WTC11 (cell line): Measurements from ENCODE around the gene MOB3C. TPM values are rescaled to one million over a fixed set of nuclear protein-coding genes. Genes with fewer than 3 reads are reported as not detected.

ENCODE experiments used
- ATAC-seq: fragments of 200-7000 bp; cut with Tn5 transposase; 2 replicates; pipeline ENCODE4 v1.10.0; 2021; ENCODE audit warnings: mild to moderate bottlenecking, moderate library complexity
- CTCF ChIA-PET: fragments of 300-600 bp; sonication (Branson Sonifier 250); formaldehyde crosslinking; loops from one replicate; lab custom pipeline; 2021; ENCODE audit warnings: antibody characterized with exemption; lab: Charles Lee
- POLR2A ChIA-PET: fragments of 350-600 bp; sonication (Branson Sonifier 250); formaldehyde crosslinking; loops from one replicate; lab custom pipeline; 2021; ENCODE audit warnings: antibody characterized with exemption; lab: Charles Lee
- DNase-seq: peaks from one replicate; pipeline ENCODE4 v3.0.0; 2021; ENCODE audit warnings: low spot score
- H3K27ac Mint-ChIP-seq: 2 replicates; pipeline ENCODE4 v1.8.0; 2021; ENCODE audit warnings: mixed read lengths
- H3K27me3 Mint-ChIP-seq: 2 replicates; pipeline ENCODE4 v1.8.0; 2021; ENCODE audit warnings: low read depth, mild to moderate bottlenecking, moderate library complexity, mixed read lengths
- H3K36me3 Mint-ChIP-seq: 2 replicates; pipeline ENCODE4 v1.8.0; 2021; ENCODE audit warnings: mixed read lengths
- H3K4me1 Mint-ChIP-seq: 2 replicates; pipeline ENCODE4 v1.8.0; 2022; ENCODE audit warnings: mixed read lengths
- H3K4me3 Mint-ChIP-seq: 2 replicates; pipeline ENCODE4 v1.8.0; 2021; ENCODE audit warnings: mild to moderate bottlenecking, moderate library complexity, mixed read lengths
- H3K9me3 Mint-ChIP-seq: 2 replicates; pipeline ENCODE4 v1.8.0; 2021; ENCODE audit warnings: mixed read lengths
- CBFB ChIP-seq: sonication (generic); formaldehyde crosslinking; IDR thresholded peaks from 2 replicates; pipeline ENCODE4 v1.8.1; 2022; ENCODE audit warnings: mild to moderate bottlenecking, low read depth, missing genetic modification reagents
- FOXK1 ChIP-seq: sonication (generic); formaldehyde crosslinking; IDR thresholded peaks from 2 replicates; pipeline ENCODE4 v1.8.0; 2022; ENCODE audit warnings: mild to moderate bottlenecking, moderate library complexity, missing genetic modification reagents
- GABPB1 ChIP-seq: sonication (generic); formaldehyde crosslinking; IDR thresholded peaks from 2 replicates; pipeline ENCODE4 v1.8.1; 2023; ENCODE audit warnings: mild to moderate bottlenecking, missing genetic modification reagents
- MYBL2 ChIP-seq: sonication (generic); formaldehyde crosslinking; IDR thresholded peaks from 2 replicates; pipeline ENCODE4 v1.8.1; 2023; ENCODE audit warnings: mild to moderate bottlenecking, moderate library complexity, missing genetic modification reagents
- NFE2L1 ChIP-seq: sonication (generic); formaldehyde crosslinking; IDR thresholded peaks from 2 replicates; pipeline ENCODE4 v1.8.1; 2023; ENCODE audit warnings: missing genetic modification reagents
- NR1H2 ChIP-seq: sonication (generic); formaldehyde crosslinking; IDR thresholded peaks from 2 replicates; pipeline ENCODE4 v1.9.0; 2021; ENCODE audit warnings: mild to moderate bottlenecking, moderate library complexity, missing genetic modification reagents
- NR2C2 ChIP-seq: sonication (generic); formaldehyde crosslinking; IDR thresholded peaks from 2 replicates; pipeline ENCODE4 v1.8.0; 2022; ENCODE audit warnings: mild to moderate bottlenecking, missing genetic modification reagents
- RORB ChIP-seq: fragments of 250-450 bp; sonication (Bioruptor Pico); IDR thresholded peaks from 2 replicates; pipeline ENCODE4 v1.9.0; 2021; ENCODE audit warnings: mild to moderate bottlenecking
- SOX15 ChIP-seq: fragments of 250-450 bp; sonication (Bioruptor Pico); IDR thresholded peaks from 2 replicates; pipeline ENCODE4 v1.9.0; 2021; ENCODE audit warnings: mild to moderate bottlenecking
- TEAD4 ChIP-seq: sonication (generic); formaldehyde crosslinking; IDR thresholded peaks from 2 replicates; pipeline ENCODE4 v1.8.0; 2022; ENCODE audit warnings: mild to moderate bottlenecking, missing genetic modification reagents
- total RNA-seq: library from RNA; stranded (reverse); gene quantifications from 3 replicates; pipeline ENCODE4 v1.2.3, GENCODE V29; 2021
- TF ChIP-seq, protein P1 (sequence below): fragments of 200-600 bp; IDR thresholded peaks from 2 replicates; pipeline ENCODE4 v1.8.0; 2022; ENCODE audit warnings: antibody characterized with exemption
- TF ChIP-seq, protein P2 (sequence below): sonication (generic); formaldehyde crosslinking; IDR thresholded peaks from 2 replicates; pipeline ENCODE4 v1.8.0; 2023; ENCODE audit warnings: missing genetic modification reagents, mild to moderate bottlenecking, borderline replicate concordance
- TF ChIP-seq, protein P3 (sequence below): sonication (generic); formaldehyde crosslinking; IDR thresholded peaks from 2 replicates; pipeline ENCODE4 v1.8.1; 2023; ENCODE audit warnings: mild to moderate bottlenecking, missing genetic modification reagents, moderate library complexity
- TF ChIP-seq, protein P4 (sequence below): sonication (generic); formaldehyde crosslinking; conservative IDR thresholded peaks from 2 replicates; pipeline ENCODE4 v1.8.1; 2023; ENCODE audit warnings: mild to moderate bottlenecking, low read depth, missing genetic modification reagents, moderate library complexity
- TF ChIP-seq, protein P5 (sequence below): sonication (generic); formaldehyde crosslinking; IDR thresholded peaks from 2 replicates; pipeline ENCODE4 v1.8.0; 2022; ENCODE audit warnings: mild to moderate bottlenecking, missing genetic modification reagents

Gene MOB3C
- total RNA-seq, 1 experiment from 2014 or later, result 3.1 TPM

DNA sequence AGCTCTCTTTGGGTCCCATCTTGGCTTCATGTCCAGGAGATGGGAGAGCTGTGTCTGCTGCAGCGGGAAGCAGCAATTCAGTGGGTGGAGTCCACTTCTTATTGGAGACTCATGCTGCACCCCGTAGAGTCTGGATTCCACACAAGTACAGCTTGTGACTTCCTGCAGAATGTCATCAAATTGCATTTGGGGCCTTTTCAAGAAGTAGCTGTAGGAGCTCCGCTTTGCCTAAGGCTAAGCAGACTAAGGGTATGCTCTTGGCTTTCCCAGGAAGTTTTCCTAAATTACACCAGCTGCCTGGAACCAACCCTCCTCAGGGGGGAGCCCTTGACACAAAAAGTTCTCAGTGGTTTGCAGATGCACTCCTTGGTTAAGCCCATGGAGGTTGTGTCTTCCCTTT lies 5.7 kb upstream of the MOB3C start:
- DNase-seq, result peak; percentile 59

DNA sequence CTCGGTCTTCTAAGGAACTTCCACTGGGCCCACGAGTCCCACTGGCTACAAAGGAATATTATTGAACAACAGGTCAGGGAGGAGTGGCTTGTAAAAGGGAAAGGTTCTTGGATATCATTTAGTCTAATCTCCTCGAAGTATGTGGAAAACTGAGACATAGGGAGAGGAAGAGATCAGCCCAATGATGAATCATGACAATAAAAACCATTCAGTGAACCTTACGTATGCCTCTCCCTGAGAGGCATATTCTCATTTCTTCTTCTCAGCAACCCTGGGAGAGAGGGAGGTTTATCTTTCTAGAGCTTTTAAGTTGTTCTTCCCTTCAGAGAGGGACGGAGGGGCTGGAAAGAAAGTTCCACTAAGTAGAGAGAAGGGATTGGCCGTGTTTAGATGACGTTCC lies 5.3 kb upstream of the MOB3C start:
- H3K27me3 Mint-ChIP-seq, result peaks cover 25% of the 10 kb centered on the region
- CTCF ChIA-PET, result interaction anchor here (0.6 to 3.7 kb wide), 24 partner anchors 8 to 148 kb away, joined by 3 to 18 read pairs (median 4); partner anchors contain the start of genes ATPAF1, EFCAB14 and MKNK1
- no peak overlapping the region for H3K27ac Mint-ChIP-seq
- no peak for DNase-seq
- POLR2A ChIA-PET, result interaction anchor here (0.5 to 0.6 kb wide), 2 partner anchors 17 to 58 kb away, joined by 3 read pairs; no protein-coding TSS in a partner anchor
- no peaks in the 10 kb centered on the region for H3K36me3 Mint-ChIP-seq
- no peak for ATAC-seq
- TF ChIP-seq GABPB1 (CRISPR knock-in tag), result no peak
- TF ChIP-seq, protein P1, sequence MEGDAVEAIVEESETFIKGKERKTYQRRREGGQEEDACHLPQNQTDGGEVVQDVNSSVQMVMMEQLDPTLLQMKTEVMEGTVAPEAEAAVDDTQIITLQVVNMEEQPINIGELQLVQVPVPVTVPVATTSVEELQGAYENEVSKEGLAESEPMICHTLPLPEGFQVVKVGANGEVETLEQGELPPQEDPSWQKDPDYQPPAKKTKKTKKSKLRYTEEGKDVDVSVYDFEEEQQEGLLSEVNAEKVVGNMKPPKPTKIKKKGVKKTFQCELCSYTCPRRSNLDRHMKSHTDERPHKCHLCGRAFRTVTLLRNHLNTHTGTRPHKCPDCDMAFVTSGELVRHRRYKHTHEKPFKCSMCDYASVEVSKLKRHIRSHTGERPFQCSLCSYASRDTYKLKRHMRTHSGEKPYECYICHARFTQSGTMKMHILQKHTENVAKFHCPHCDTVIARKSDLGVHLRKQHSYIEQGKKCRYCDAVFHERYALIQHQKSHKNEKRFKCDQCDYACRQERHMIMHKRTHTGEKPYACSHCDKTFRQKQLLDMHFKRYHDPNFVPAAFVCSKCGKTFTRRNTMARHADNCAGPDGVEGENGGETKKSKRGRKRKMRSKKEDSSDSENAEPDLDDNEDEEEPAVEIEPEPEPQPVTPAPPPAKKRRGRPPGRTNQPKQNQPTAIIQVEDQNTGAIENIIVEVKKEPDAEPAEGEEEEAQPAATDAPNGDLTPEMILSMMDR, result no peak
- TF ChIP-seq, protein P2, sequence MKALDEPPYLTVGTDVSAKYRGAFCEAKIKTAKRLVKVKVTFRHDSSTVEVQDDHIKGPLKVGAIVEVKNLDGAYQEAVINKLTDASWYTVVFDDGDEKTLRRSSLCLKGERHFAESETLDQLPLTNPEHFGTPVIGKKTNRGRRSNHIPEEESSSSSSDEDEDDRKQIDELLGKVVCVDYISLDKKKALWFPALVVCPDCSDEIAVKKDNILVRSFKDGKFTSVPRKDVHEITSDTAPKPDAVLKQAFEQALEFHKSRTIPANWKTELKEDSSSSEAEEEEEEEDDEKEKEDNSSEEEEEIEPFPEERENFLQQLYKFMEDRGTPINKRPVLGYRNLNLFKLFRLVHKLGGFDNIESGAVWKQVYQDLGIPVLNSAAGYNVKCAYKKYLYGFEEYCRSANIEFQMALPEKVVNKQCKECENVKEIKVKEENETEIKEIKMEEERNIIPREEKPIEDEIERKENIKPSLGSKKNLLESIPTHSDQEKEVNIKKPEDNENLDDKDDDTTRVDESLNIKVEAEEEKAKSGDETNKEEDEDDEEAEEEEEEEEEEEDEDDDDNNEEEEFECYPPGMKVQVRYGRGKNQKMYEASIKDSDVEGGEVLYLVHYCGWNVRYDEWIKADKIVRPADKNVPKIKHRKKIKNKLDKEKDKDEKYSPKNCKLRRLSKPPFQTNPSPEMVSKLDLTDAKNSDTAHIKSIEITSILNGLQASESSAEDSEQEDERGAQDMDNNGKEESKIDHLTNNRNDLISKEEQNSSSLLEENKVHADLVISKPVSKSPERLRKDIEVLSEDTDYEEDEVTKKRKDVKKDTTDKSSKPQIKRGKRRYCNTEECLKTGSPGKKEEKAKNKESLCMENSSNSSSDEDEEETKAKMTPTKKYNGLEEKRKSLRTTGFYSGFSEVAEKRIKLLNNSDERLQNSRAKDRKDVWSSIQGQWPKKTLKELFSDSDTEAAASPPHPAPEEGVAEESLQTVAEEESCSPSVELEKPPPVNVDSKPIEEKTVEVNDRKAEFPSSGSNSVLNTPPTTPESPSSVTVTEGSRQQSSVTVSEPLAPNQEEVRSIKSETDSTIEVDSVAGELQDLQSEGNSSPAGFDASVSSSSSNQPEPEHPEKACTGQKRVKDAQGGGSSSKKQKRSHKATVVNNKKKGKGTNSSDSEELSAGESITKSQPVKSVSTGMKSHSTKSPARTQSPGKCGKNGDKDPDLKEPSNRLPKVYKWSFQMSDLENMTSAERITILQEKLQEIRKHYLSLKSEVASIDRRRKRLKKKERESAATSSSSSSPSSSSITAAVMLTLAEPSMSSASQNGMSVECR (CRISPR knock-in tag), result no peak
- TF ChIP-seq, protein P3, sequence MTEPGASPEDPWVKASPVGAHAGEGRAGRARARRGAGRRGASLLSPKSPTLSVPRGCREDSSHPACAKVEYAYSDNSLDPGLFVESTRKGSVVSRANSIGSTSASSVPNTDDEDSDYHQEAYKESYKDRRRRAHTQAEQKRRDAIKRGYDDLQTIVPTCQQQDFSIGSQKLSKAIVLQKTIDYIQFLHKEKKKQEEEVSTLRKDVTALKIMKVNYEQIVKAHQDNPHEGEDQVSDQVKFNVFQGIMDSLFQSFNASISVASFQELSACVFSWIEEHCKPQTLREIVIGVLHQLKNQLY (CRISPR knock-in tag), result no peak
- no peak for TF ChIP-seq NR2C2 (CRISPR knock-in tag)
- TF ChIP-seq, protein P4, sequence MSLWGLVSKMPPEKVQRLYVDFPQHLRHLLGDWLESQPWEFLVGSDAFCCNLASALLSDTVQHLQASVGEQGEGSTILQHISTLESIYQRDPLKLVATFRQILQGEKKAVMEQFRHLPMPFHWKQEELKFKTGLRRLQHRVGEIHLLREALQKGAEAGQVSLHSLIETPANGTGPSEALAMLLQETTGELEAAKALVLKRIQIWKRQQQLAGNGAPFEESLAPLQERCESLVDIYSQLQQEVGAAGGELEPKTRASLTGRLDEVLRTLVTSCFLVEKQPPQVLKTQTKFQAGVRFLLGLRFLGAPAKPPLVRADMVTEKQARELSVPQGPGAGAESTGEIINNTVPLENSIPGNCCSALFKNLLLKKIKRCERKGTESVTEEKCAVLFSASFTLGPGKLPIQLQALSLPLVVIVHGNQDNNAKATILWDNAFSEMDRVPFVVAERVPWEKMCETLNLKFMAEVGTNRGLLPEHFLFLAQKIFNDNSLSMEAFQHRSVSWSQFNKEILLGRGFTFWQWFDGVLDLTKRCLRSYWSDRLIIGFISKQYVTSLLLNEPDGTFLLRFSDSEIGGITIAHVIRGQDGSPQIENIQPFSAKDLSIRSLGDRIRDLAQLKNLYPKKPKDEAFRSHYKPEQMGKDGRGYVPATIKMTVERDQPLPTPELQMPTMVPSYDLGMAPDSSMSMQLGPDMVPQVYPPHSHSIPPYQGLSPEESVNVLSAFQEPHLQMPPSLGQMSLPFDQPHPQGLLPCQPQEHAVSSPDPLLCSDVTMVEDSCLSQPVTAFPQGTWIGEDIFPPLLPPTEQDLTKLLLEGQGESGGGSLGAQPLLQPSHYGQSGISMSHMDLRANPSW (CRISPR knock-in tag), result no peak
- no peak for TF ChIP-seq TEAD4
- no peak for TF ChIP-seq SOX15 (CRISPR knock-in tag)
- TF ChIP-seq FOXK1 (CRISPR knock-in tag), result no peak
- TF ChIP-seq MYBL2 (CRISPR knock-in tag), result no peak
- no peak for TF ChIP-seq CBFB (CRISPR knock-in tag)
- TF ChIP-seq, protein P5, sequence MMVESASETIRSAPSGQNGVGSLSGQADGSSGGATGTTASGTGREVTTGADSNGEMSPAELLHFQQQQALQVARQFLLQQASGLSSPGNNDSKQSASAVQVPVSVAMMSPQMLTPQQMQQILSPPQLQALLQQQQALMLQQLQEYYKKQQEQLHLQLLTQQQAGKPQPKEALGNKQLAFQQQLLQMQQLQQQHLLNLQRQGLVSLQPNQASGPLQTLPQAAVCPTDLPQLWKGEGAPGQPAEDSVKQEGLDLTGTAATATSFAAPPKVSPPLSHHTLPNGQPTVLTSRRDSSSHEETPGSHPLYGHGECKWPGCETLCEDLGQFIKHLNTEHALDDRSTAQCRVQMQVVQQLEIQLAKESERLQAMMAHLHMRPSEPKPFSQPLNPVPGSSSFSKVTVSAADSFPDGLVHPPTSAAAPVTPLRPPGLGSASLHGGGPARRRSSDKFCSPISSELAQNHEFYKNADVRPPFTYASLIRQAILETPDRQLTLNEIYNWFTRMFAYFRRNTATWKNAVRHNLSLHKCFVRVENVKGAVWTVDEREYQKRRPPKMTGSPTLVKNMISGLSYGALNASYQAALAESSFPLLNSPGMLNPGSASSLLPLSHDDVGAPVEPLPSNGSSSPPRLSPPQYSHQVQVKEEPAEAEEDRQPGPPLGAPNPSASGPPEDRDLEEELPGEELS, result no peak
- TF ChIP-seq NR1H2, result no peak
- H3K9me3 Mint-ChIP-seq, result no peaks in the 10 kb centered on the region
- H3K4me3 Mint-ChIP-seq, result no peak overlapping the region
- H3K4me1 Mint-ChIP-seq, result peaks cover 9% of the 10 kb centered on the region

More for the DNA sequence above, 5.7 kb upstream of the MOB3C start:
- ChIA-PET CTCF (interaction anchor here (0.6 to 3.7 kb wide), 25 partner anchors 8 to 557 kb away, joined by 3 to 18 read pairs (median 4); partner anchors contain the start of genes ATPAF1, EFCAB14 and MKNK1), POLR2A (interaction anchor here (0.5 to 0.6 kb wide), 2 partner anchors 18 to 59 kb away, joined by 3 read pairs; no protein-coding TSS in a partner anchor)
- TF ChIP-seq RORB (no peak), NFE2L1 (no peak)
- TF ChIP-seq, protein P3 (CRISPR knock-in tag), result no peak
- TF ChIP-seq, protein P1, result peak; percentile 23; the same call in 1 of the 2 replicates
- Mint-ChIP-seq H3K27ac (no peak overlapping the region), H3K27me3 (peaks cover 21% of the 10 kb centered on the region), H3K4me1 (peaks cover 5% of the 10 kb centered on the region), H3K36me3 (no peaks in the 10 kb centered on the region), H3K4me3 (no peak overlapping the region), H3K9me3 (no peaks in the 10 kb centered on the region)
- ATAC-seq, result peak; percentile 93
